Caco-2 (cell line): ENCODE results near the gene MMD. TPM values are rescaled to one million over a fixed set of nuclear protein-coding genes. Genes with fewer than 3 reads are reported as not detected.

Experiments used
- BruUV-seq: library from RNA; stranded (reverse); fragments of 400-500 nt; replicated peaks from 2 replicates; lab custom pipeline; 2021; lab: Mats Ljungman, UMichigan
- CTCF ChIA-PET: fragments of 300-600 bp; sonication (Branson Sonifier 250); formaldehyde crosslinking; loops from one replicate; lab custom pipeline; 2022; ENCODE audit warnings: antibody characterized with exemption; lab: Charles Lee
- POLR2A ChIA-PET: fragments of 300-600 bp; sonication (Branson Sonifier 250); formaldehyde crosslinking; loops from one replicate; lab custom pipeline; 2022; ENCODE audit warnings: antibody characterized with exemption; lab: Charles Lee
- DNase-seq, 2 experiments: peaks; one replicate each; pipeline versions ENCODE4 v3.0.0 to v3.0.0-alpha.2; 2020 to 2022
- H3K27me3 ChIP-seq: replicated peaks from 2 replicates; pipeline ENCODE4 v1.6.0; 2011; ENCODE audit warnings: low read length; ENCODE audit not compliant: control insufficient read depth, insufficient read depth
- H3K36me3 ChIP-seq: 2 replicates; pipeline ENCODE4 v1.5.1; 2011; ENCODE audit warnings: low read length; ENCODE audit not compliant: control insufficient read depth, insufficient read depth
- H3K4me1 ChIP-seq: fragments of 250-450 bp; sonication (Bioruptor Pico); 2 replicates; pipeline ENCODE4 v1.5.1; 2020; ENCODE audit warnings: mild to moderate bottlenecking
- H3K4me3 ChIP-seq: 2 replicates; pipeline ENCODE4 v1.5.1; 2011; ENCODE audit warnings: low read depth, mild to moderate bottlenecking, control low read depth, low read length
- H3K9me3 ChIP-seq: fragments of 250-450 bp; sonication (Bioruptor Pico); 2 replicates; pipeline ENCODE4 v1.5.1; 2020; ENCODE audit warnings: mild to moderate bottlenecking, moderate library complexity
- H3K27ac Mint-ChIP-seq: one replicate; pipeline ENCODE4 v1.8.0; 2022; ENCODE audit warnings: mixed read lengths; ENCODE audit not compliant: unreplicated experiment
- H3K27me3 Mint-ChIP-seq: one replicate; pipeline ENCODE4 v1.8.0; 2022; ENCODE audit warnings: mixed read lengths; ENCODE audit not compliant: insufficient read depth, unreplicated experiment
- H3K36me3 Mint-ChIP-seq: one replicate; pipeline ENCODE4 v1.8.0; 2022; ENCODE audit warnings: mild to moderate bottlenecking, mixed read lengths; ENCODE audit not compliant: insufficient read depth, unreplicated experiment
- H3K4me1 Mint-ChIP-seq: one replicate; pipeline ENCODE4 v1.8.0; 2022; ENCODE audit warnings: low read depth, mixed read lengths; ENCODE audit not compliant: unreplicated experiment
- H3K4me3 Mint-ChIP-seq: one replicate; pipeline ENCODE4 v1.8.0; 2022; ENCODE audit warnings: mild to moderate bottlenecking, moderate library complexity, mixed read lengths; ENCODE audit not compliant: unreplicated experiment
- H3K9me3 Mint-ChIP-seq: one replicate; pipeline ENCODE4 v1.8.0; 2022; ENCODE audit warnings: mixed read lengths; ENCODE audit not compliant: unreplicated experiment
- intact Hi-C: fragments of 100-400 bp; cut with micrococcal nuclease; formaldehyde crosslinking; loops from one replicate; pipeline ENCODE4 v1.10.0; 2022; ENCODE audit not compliant: unreplicated experiment
- total RNA-seq: library from RNA; stranded (reverse); gene quantifications from 2 replicates; pipeline ENCODE4 v1.2.3, GENCODE V29; 2022
- TF ChIP-seq, protein P1 (sequence below), 2 experiments: fragments of 200-600 bp in 1 of 2; IDR thresholded peaks; 1 replicate in 1 of 2; 2 replicates in 1 of 2; pipeline versions ENCODE4 v1.5.1 to v1.8.0; 2011 to 2022; ENCODE audit warnings: antibody characterized with exemption in 1 of 2, control low read depth in 1 of 2, inconsistent platforms in 1 of 2, low read depth in 1 of 2, low read length in 1 of 2, mild to moderate bottlenecking in 1 of 2, moderate library complexity in 1 of 2; ENCODE audit not compliant: insufficient read depth in 1 of 2, severe bottlenecking in 1 of 2, unreplicated experiment in 1 of 2

Gene MMD
- total RNA-seq, 1 experiment from 2014 or later, result 38.6 TPM

DNA sequence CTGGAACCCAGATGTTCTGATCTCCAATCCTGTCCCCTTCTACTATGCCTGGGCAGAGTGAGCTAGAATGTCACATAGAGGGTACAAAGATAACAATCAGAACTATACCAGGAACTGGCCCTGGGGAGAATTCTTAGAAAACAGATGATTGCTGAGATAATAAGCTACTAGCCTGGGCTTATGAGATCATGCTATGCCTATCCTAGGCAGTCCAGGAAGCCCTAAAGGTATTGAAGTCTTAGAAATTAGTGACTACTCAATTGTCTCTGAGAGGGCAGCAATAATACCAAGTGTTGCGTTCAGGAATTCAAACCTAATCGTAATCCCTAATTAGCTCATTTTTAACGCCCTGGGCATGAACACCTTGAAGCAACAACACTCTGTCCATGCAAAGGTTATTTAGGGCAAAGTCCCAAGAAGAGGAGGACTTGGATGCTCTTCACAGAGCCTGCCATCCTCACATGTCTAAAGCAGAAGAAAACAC is 77.1 kb downstream of the MMD start:
- H3K4me3 Mint-ChIP-seq, result no peak overlapping the region
- DNase-seq, result no peak
- POLR2A ChIA-PET, result no interaction called here

DNA sequence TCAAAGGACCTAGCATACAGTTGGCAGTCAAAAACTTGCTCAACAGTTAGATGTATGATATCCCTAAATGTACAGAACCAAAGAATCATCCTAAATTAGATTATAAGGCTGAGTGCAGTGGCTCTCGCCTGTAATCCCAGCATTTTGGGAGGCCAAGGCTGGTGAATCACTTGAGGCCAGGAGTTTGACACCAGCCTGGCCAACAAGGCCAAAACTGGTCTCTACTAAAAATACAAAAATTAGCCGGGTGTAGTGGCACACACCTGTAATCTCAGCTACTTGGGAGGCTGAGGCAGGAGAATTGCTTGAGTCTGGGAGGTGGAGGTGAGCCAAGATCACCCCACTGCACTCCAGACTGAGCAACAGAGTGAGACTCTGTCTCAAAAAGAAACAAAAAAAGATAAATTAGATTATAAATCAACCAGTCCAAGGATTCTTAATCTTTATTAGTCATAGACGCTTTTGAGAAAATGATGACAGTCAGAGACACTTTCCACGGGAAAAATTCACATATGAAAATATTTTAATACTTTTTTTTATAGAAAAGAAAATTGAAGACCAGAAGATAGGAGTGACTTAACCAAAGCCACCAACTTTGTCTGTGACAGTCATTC is 77.6 kb downstream of the MMD start:
- CTCF ChIA-PET, result no interaction called here

More for the DNA sequence above, 77.1 kb downstream of the MMD start:
- TF ChIP-seq, protein P1, sequence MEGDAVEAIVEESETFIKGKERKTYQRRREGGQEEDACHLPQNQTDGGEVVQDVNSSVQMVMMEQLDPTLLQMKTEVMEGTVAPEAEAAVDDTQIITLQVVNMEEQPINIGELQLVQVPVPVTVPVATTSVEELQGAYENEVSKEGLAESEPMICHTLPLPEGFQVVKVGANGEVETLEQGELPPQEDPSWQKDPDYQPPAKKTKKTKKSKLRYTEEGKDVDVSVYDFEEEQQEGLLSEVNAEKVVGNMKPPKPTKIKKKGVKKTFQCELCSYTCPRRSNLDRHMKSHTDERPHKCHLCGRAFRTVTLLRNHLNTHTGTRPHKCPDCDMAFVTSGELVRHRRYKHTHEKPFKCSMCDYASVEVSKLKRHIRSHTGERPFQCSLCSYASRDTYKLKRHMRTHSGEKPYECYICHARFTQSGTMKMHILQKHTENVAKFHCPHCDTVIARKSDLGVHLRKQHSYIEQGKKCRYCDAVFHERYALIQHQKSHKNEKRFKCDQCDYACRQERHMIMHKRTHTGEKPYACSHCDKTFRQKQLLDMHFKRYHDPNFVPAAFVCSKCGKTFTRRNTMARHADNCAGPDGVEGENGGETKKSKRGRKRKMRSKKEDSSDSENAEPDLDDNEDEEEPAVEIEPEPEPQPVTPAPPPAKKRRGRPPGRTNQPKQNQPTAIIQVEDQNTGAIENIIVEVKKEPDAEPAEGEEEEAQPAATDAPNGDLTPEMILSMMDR (IDR thresholded peaks at IDR 0.05; ENCODE audit: insufficient read depth in 1 of 2, low read depth in 1 of 2, low read length in 1 of 2, severe bottlenecking in 1 of 2, unreplicated experiment in 1 of 2), result no peak
- H3K36me3 Mint-ChIP-seq, result no peaks in the 10 kb centered on the region
- H3K27me3 Mint-ChIP-seq, result no peaks in the 10 kb centered on the region
- peaks cover 13% of the 10 kb centered on the region for H3K4me1 Mint-ChIP-seq
- no peaks in the 10 kb centered on the region for H3K36me3 ChIP-seq
- H3K9me3 ChIP-seq, result no peaks in the 10 kb centered on the region
- no peak overlapping the region for H3K4me3 ChIP-seq
- no peak overlapping the region for H3K27ac Mint-ChIP-seq
- no peaks in the 10 kb centered on the region for H3K27me3 ChIP-seq
- peaks cover 18% of the 10 kb centered on the region for H3K9me3 Mint-ChIP-seq
- CTCF ChIA-PET, result no interaction called here
- no peaks in the 10 kb centered on the region for H3K4me1 ChIP-seq
- BruUV-seq, result no TSS peak
- intact Hi-C loops, result no loop called here

DNA sequence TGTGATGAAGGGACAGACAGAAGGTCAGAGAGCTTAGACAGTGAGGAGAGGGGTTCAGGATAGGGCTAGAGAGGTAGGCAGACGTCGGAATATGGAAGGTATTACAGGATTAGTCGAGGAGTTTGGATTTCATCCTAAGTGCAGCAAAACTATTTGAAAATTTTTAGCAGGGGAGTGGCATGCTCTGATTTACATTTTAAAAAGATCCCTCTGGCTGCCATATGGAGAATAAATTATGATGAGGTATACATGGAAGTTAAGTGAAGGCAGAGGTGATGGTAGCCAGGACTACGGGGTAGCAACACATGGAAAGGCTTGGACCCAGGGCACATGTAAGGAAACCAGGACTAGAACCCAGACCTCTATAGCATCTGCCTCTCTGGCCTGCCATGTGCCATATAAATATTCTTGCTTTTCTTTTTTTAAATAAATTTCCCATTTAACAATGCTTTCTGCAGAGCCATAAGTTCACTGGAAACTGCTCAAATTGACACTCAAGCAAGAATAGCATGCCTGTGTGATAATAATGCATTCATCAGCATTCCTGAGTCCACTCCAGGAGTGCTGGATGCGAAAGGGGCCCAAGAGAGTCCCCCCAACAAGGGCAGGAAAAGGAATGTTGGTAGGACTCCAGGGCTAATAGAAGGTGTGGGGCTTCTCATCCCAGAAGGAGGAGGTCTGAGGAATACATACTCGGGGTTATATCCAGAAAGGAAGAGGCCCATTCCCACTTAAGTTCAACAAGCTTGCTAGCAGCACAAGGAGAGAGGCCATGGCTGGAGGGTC is 78.6 kb downstream of the MMD start:
- H3K27ac Mint-ChIP-seq, result no peak overlapping the region
- no TSS peak for BruUV-seq
- POLR2A ChIA-PET, result interaction anchor here (0.6 kb wide), 1 partner anchor 66 kb away, joined by 3 read pairs; no protein-coding TSS in a partner anchor
- peaks cover 18% of the 10 kb centered on the region for H3K9me3 Mint-ChIP-seq
- TF ChIP-seq, protein P1 (IDR thresholded peaks at IDR 0.05; ENCODE audit: insufficient read depth in 1 of 2, low read depth in 1 of 2, low read length in 1 of 2, severe bottlenecking in 1 of 2, unreplicated experiment in 1 of 2), result no peak
- H3K27me3 ChIP-seq, result no peaks in the 10 kb centered on the region
- intact Hi-C loops, result no loop called here
- no peaks in the 10 kb centered on the region for H3K4me1 ChIP-seq
- no peaks in the 10 kb centered on the region for H3K36me3 Mint-ChIP-seq
- DNase-seq, result no peak
- peaks cover 7% of the 10 kb centered on the region for H3K4me1 Mint-ChIP-seq
- no peak overlapping the region for H3K4me3 ChIP-seq
- H3K4me3 Mint-ChIP-seq, result no peak overlapping the region
- H3K27me3 Mint-ChIP-seq, result no peaks in the 10 kb centered on the region
- H3K36me3 ChIP-seq, result no peaks in the 10 kb centered on the region
- CTCF ChIA-PET, result no interaction called here
- no peaks in the 10 kb centered on the region for H3K9me3 ChIP-seq

More for the DNA sequence above, 77.6 kb downstream of the MMD start:
- no peak overlapping the region for H3K4me3 ChIP-seq
- Mint-ChIP-seq H3K27me3 (no peaks in the 10 kb centered on the region), H3K4me1 (peaks cover 13% of the 10 kb centered on the region), H3K4me3 (no peak overlapping the region), H3K9me3 (peaks cover 18% of the 10 kb centered on the region), H3K27ac (no peak overlapping the region), H3K36me3 (no peaks in the 10 kb centered on the region)
- no peak for DNase-seq
- BruUV-seq, result no TSS peak
- intact Hi-C loops, result no loop called here
- H3K9me3 ChIP-seq, result no peaks in the 10 kb centered on the region
- POLR2A ChIA-PET, result no interaction called here
- H3K27me3 ChIP-seq, result no peaks in the 10 kb centered on the region
- no peaks in the 10 kb centered on the region for H3K4me1 ChIP-seq
- no peaks in the 10 kb centered on the region for H3K36me3 ChIP-seq
- TF ChIP-seq, protein P1 (IDR thresholded peaks at IDR 0.05; ENCODE audit: insufficient read depth in 1 of 2, low read depth in 1 of 2, low read length in 1 of 2, severe bottlenecking in 1 of 2, unreplicated experiment in 1 of 2), result no peak

Other genes starting within 250 kb of the MMD start
- gene HLF, start 156.9 kb downstream of the MMD start, total RNA-seq, result 17.3 and 19.8 TPM in 2 replicates
- not detected in 2 replicates for gene SMIM36, start 89.6 kb upstream of the MMD start, total RNA-seq